OCI-LY7 (cell line): ENCODE data around the gene PTH1R. TPM values are rescaled to one million over a fixed set of nuclear protein-coding genes. Genes with fewer than 3 reads are reported as not detected.

ENCODE experiments used
- BruUV-seq: library from RNA; stranded (reverse); fragments of 400-500 nt; replicated peaks from 2 replicates; lab custom pipeline; 2021; lab: Mats Ljungman, UMichigan
- CTCF ChIA-PET: fragments of 300-600 bp; sonication (Branson Sonifier 250); formaldehyde crosslinking; loops from one replicate; lab custom pipeline; 2022; ENCODE audit warnings: antibody characterized with exemption; ENCODE audit not compliant: unreplicated experiment; lab: Charles Lee
- POLR2A ChIA-PET: fragments of 300-600 bp; sonication (Branson Sonifier 250); formaldehyde crosslinking; loops from one replicate; lab custom pipeline; 2022; ENCODE audit warnings: antibody characterized with exemption; lab: Charles Lee
- DNase-seq: peaks from one replicate; pipeline ENCODE4 v3.0.0-alpha.2; 2015; ENCODE audit warnings: low spot score
- H2AFZ ChIP-seq: fragments of 200-600 bp; sonication (generic), shearing (Covaris generic); 2 replicates; pipeline ENCODE4 v1.6.1; 2014; ENCODE audit warnings: mild to moderate bottlenecking, antibody characterized with exemption, low read length, moderate library complexity
- H3K27ac ChIP-seq: fragments of 200-600 bp; sonication (generic); 2 replicates; pipeline ENCODE4 v1.5.1; 2014; ENCODE audit warnings: mixed run types, low read depth, mild to moderate bottlenecking, moderate library complexity, low read length, inconsistent platforms; ENCODE audit not compliant: poor library complexity, severe bottlenecking
- H3K36me3 ChIP-seq: fragments of 200-600 bp; sonication (generic); 2 replicates; pipeline ENCODE4 v1.6.1; 2014; ENCODE audit warnings: mild to moderate bottlenecking, antibody characterized with exemption, low read length, moderate library complexity, mixed read lengths; ENCODE audit not compliant: insufficient read depth
- H3K4me1 ChIP-seq: fragments of 200-600 bp; sonication (generic); 2 replicates; pipeline ENCODE4 v1.5.1; 2014; ENCODE audit warnings: mild to moderate bottlenecking, low read length; ENCODE audit not compliant: insufficient read depth, poor library complexity, severe bottlenecking
- H3K4me2 ChIP-seq: fragments of 200-600 bp; sonication (generic); 2 replicates; pipeline ENCODE4 v1.6.1; 2014; ENCODE audit warnings: mild to moderate bottlenecking, low read length
- H3K4me3 ChIP-seq: fragments of 200-600 bp; sonication (generic); 2 replicates; pipeline ENCODE4 v1.5.1; 2014; ENCODE audit warnings: mild to moderate bottlenecking, low read depth, low read length; ENCODE audit not compliant: poor library complexity, severe bottlenecking
- H3K79me2 ChIP-seq: fragments of 200-600 bp; sonication (generic); 2 replicates; pipeline ENCODE4 v1.6.1; 2016; ENCODE audit warnings: low read depth, mild to moderate bottlenecking, low read length, moderate library complexity, mixed read lengths; ENCODE audit not compliant: insufficient read depth
- H3K9me2 ChIP-seq: fragments of 200-600 bp; sonication (generic); 2 replicates; pipeline ENCODE4 v1.6.1; 2016; ENCODE audit warnings: mild to moderate bottlenecking, low read length, mixed read lengths; ENCODE audit not compliant: insufficient read depth
- H3K9me3 ChIP-seq: fragments of 200-600 bp; sonication (generic); 2 replicates; pipeline ENCODE4 v1.6.1; 2014; ENCODE audit warnings: mild to moderate bottlenecking, mixed run types, low read length, mixed read lengths
- H4K20me1 ChIP-seq: fragments of 200-600 bp; sonication (generic); 2 replicates; pipeline ENCODE4 v1.6.1; 2014; ENCODE audit warnings: mild to moderate bottlenecking, antibody characterized with exemption, low read length, moderate library complexity, mixed read lengths; ENCODE audit not compliant: insufficient read depth
- CTCF ChIP-seq: fragments of 200-600 bp; sonication (generic); conservative IDR thresholded peaks from 2 replicates; pipeline ENCODE4 v1.5.1; 2014; ENCODE audit warnings: mild to moderate bottlenecking, antibody characterized with exemption, low read length, moderate library complexity, mixed read lengths
- EZH2phosphoT487 ChIP-seq: fragments of 200-600 bp; sonication (generic); IDR thresholded peaks from 2 replicates; pipeline ENCODE4 v1.6.1; 2018; ENCODE audit warnings: low read depth, borderline replicate concordance, mild to moderate bottlenecking, mixed run types, antibody characterized with exemption, low read length, moderate library complexity, mixed read lengths
- intact Hi-C: fragments of 100-400 bp; cut with micrococcal nuclease; formaldehyde crosslinking; loops from one replicate; pipeline ENCODE4 v1.10.0; 2022; ENCODE audit not compliant: unreplicated experiment
- total RNA-seq, 2 experiments: library from RNA; depleted of rRNA in 1 of 2; stranded (reverse); fragments of >200 nt in 1 of 2; shearing (Covaris generic) in 1 of 2; gene quantifications; 2 replicates each; pipeline ENCODE4 v1.2.3, GENCODE V29; 2014 to 2022

The PTH1R gene
- total RNA-seq, 2 experiments from 2014 or later, result not detected

- Histone ChIP-seq H3K4me3 (no peak overlapping the region), H3K4me1 (peaks cover 70% of the 10 kb centered on the region), H3K4me2 (peak overlapping the region; percentile 38), H3K79me2 (peaks cover 100% of the 10 kb centered on the region), H3K9me3 (no peaks in the 10 kb centered on the region), H3K9me2 (no peaks in the 10 kb centered on the region), H3K36me3 (peaks cover 75% of the 10 kb centered on the region), H3K27ac (peak overlapping the region; percentile 26), H2AFZ (no peak overlapping the region), H4K20me1 (peaks cover 62% of the 10 kb centered on the region)
- CTCF ChIA-PET, result no interaction called here
- BruUV-seq, result no TSS peak
- TF ChIP-seq EZH2phosphoT487, result no peak
- TF ChIP-seq CTCF, result no peak
- POLR2A ChIA-PET, result interaction anchor here (1.2 kb wide), 1 partner anchor 11 kb away, joined by 4 read pairs; no protein-coding TSS in a partner anchor
- DNase-seq, result no peak
- intact Hi-C loops, result no loop called here
Measured at GRCh38 chr3:46948830-46949671, 71.5 kb downstream of the PTH1R start.

- CTCF ChIA-PET, result no interaction called here
- POLR2A ChIA-PET, result interaction anchor here (2.6 kb wide), 1 partner anchor 15 kb away, joined by 6 read pairs; no protein-coding TSS in a partner anchor
- H3K4me3 ChIP-seq, result no peak overlapping the region
- intact Hi-C loops, result no loop called here
- BruUV-seq, result no TSS peak
- H3K4me2 ChIP-seq, result no peak overlapping the region
- H3K36me3 ChIP-seq, result peaks cover 76% of the 10 kb centered on the region
- H3K79me2 ChIP-seq, result peaks cover 100% of the 10 kb centered on the region
- no peaks in the 10 kb centered on the region for H3K9me2 ChIP-seq
- DNase-seq, result no peak
- TF ChIP-seq EZH2phosphoT487 (no peak), CTCF (no peak)
- no peaks in the 10 kb centered on the region for H3K9me3 ChIP-seq
- peaks cover 81% of the 10 kb centered on the region for H3K4me1 ChIP-seq
- peaks cover 71% of the 10 kb centered on the region for H4K20me1 ChIP-seq
- H2AFZ ChIP-seq, result no peak overlapping the region
- no peak overlapping the region for H3K27ac ChIP-seq
Measured at GRCh38 chr3:46950177-46950576, 72.7 kb downstream of the PTH1R start.
